GM12878 (cell line): ENCODE data around the gene MS4A6A. TPM values are rescaled to one million over a fixed set of nuclear protein-coding genes. Genes with fewer than 3 reads are reported as not detected.

Source experiments
- ATAC-seq: fragments of 200-7000 bp; cut with Tn5 transposase; 3 replicates; pipeline ENCODE4 v1.9.1; 2020; ENCODE audit warnings: mild to moderate bottlenecking, moderate library complexity
- BruUV-seq: library from RNA; stranded (reverse); fragments of 400-500 nt; replicated peaks from 2 replicates; lab custom pipeline; 2021; lab: Mats Ljungman, UMichigan
- CTCF ChIA-PET: fragments of 300-600 bp; sonication (Branson Sonifier 250); formaldehyde crosslinking; extraction: SDS; loops from one replicate; lab custom pipeline; 2021; ENCODE audit warnings: inconsistent platforms; lab: Yijun Ruan, JAX
- POLR2A ChIA-PET: fragments of 350-600 bp; formaldehyde crosslinking; extraction: SDS; loops from one replicate; lab custom pipeline; 2021; ENCODE audit warnings: inconsistent platforms; lab: Charles Lee
- RAD21 ChIA-PET: fragments of 300-600 bp; sonication (Branson Sonifier 250); formaldehyde crosslinking; loops from one replicate; lab custom pipeline; 2023; ENCODE audit warnings: antibody characterized with exemption; ENCODE audit not compliant: unreplicated experiment; lab: Charles Lee
- SMC1A ChIA-PET: fragments of 300-600 bp; sonication (Branson Sonifier 250); formaldehyde crosslinking; loops from one replicate; lab custom pipeline; 2023; ENCODE audit not compliant: unreplicated experiment, uncharacterized antibody; lab: Charles Lee
- DNase-seq: peaks from one replicate; pipeline ENCODE4 v3.0.0-alpha.2; 2011; ENCODE audit warnings: low read depth, low spot score
- FAIRE-seq: peaks from 3 replicates; lab custom pipeline; 2011; peaks lifted over from hg19 to GRCh38; lab: Jason Lieb, UNC
- H2AFZ ChIP-seq: 2 replicates; pipeline ENCODE4 v1.6.0; 2011; ENCODE audit warnings: low read depth, low read length, control low read depth; ENCODE audit not compliant: control insufficient read depth
- H3K27ac ChIP-seq: 2 replicates; pipeline ENCODE4 v1.5.1; 2011; ENCODE audit warnings: control low read depth; ENCODE audit not compliant: control insufficient read depth, insufficient read depth
- H3K27me3 ChIP-seq, 2 experiments: replicated peaks in 1 of 2; 2 replicates each; pipeline versions ENCODE4 v1.6.0 to v1.6.1; 2011; ENCODE audit warnings: low read length in 1 of 2; ENCODE audit not compliant: control insufficient read depth in 2 of 2, insufficient read depth in 2 of 2
- H3K36me3 ChIP-seq, 2 experiments: 2 replicates each; pipeline ENCODE4 v1.5.1; 2011; ENCODE audit warnings: low read length in 1 of 2; ENCODE audit not compliant: control insufficient read depth in 2 of 2, insufficient read depth in 2 of 2
- H3K4me1 ChIP-seq: 2 replicates; pipeline ENCODE4 v1.6.1; 2011; ENCODE audit warnings: mild to moderate bottlenecking, low read length, moderate library complexity, mixed read lengths; ENCODE audit not compliant: control insufficient read depth, insufficient read depth
- H3K4me2 ChIP-seq: 2 replicates; pipeline ENCODE4 v1.6.0; 2011; ENCODE audit warnings: control low read depth; ENCODE audit not compliant: control insufficient read depth, insufficient read depth
- H3K4me3 ChIP-seq: fragments of 200-600 bp; sonication (generic); 2 replicates; pipeline ENCODE4 v1.5.1; 2016
- H3K79me2 ChIP-seq: 2 replicates; pipeline ENCODE4 v1.6.0; 2011; ENCODE audit warnings: low read length; ENCODE audit not compliant: control insufficient read depth, insufficient read depth
- H3K9ac ChIP-seq: 2 replicates; pipeline ENCODE4 v1.8.0; 2011; ENCODE audit warnings: low read length, control low read depth, mixed read lengths; ENCODE audit not compliant: control insufficient read depth, insufficient read depth
- H3K9me3 ChIP-seq: replicated peaks from 3 replicates; pipeline ENCODE4 v1.5.1; 2011; ENCODE audit warnings: mild to moderate bottlenecking, low read length; ENCODE audit not compliant: control insufficient read depth, insufficient read depth
- H4K20me1 ChIP-seq: 2 replicates; pipeline ENCODE4 v1.6.0; 2011; ENCODE audit not compliant: control insufficient read depth, insufficient read depth
- CREM ChIP-seq: IDR thresholded peaks from 2 replicates; pipeline ENCODE4 v1.6.1; 2014; ENCODE audit warnings: antibody characterized with exemption, low read depth
- GATAD2B ChIP-seq: fragments of 450-650 bp; conservative IDR thresholded peaks from 2 replicates; pipeline ENCODE4 v1.6.1; 2017; ENCODE audit warnings: low read depth, mild to moderate bottlenecking, moderate library complexity
- HSF1 ChIP-seq: fragments of 150-350 bp; IDR thresholded peaks from 2 replicates; pipeline ENCODE4 v1.6.1; 2014; ENCODE audit warnings: mild to moderate bottlenecking, low read depth, low read length
- MYB ChIP-seq: fragments of 150-350 bp; IDR thresholded peaks from 2 replicates; pipeline ENCODE4 v1.6.1; 2014; ENCODE audit warnings: mild to moderate bottlenecking, low read depth, low read length, borderline replicate concordance
- NFYB ChIP-seq: IDR thresholded peaks from 2 replicates; pipeline ENCODE4 v1.6.1; 2011; ENCODE audit warnings: low read depth, mild to moderate bottlenecking, low read length, improper control_type of control experiment, moderate library complexity; ENCODE audit not compliant: insufficient read depth
- POLR2AphosphoS2 ChIP-seq: IDR thresholded peaks from 2 replicates; pipeline ENCODE4 v1.6.1; 2011; ENCODE audit warnings: low read depth, mild to moderate bottlenecking, low read length, improper control_type of control experiment, moderate library complexity
- RCOR1 ChIP-seq: conservative IDR thresholded peaks from 2 replicates; pipeline ENCODE4 v1.6.1; 2012; ENCODE audit warnings: low read depth, low read length, improper control_type of control experiment
- RUNX3 ChIP-seq: IDR thresholded peaks from 2 replicates; pipeline ENCODE4 v1.6.1; 2012; ENCODE audit warnings: low read length, inconsistent platforms
- SPI1 ChIP-seq: IDR thresholded peaks from 2 replicates; pipeline ENCODE4 v1.6.1; 2011; ENCODE audit warnings: low read depth, mild to moderate bottlenecking, low read length, moderate library complexity, borderline replicate concordance; ENCODE audit not compliant: insufficient read depth
- YBX1 ChIP-seq: fragments of 450-650 bp; IDR thresholded peaks from 2 replicates; pipeline ENCODE4 v1.6.1; 2016; ENCODE audit warnings: antibody characterized with exemption
- ZNF622 ChIP-seq: fragments of 450-650 bp; IDR thresholded peaks from 2 replicates; pipeline ENCODE4 v1.6.1; 2017; ENCODE audit warnings: mild to moderate bottlenecking, inconsistent platforms
- WGBS: methylation state at CpG from one replicate; pipeline ENCODE4 v1.1.6; 2016; ENCODE audit warnings: low lambda C conversion rate; ENCODE audit not compliant: insufficient replicate concordance, insufficient coverage; ENCODE audit errors: missing lambda C conversion rate; 5-methylcytosine and 5-hydroxymethylcytosine counted together
- in situ Hi-C: fragments of 300-500 bp; cut with MboI; formaldehyde crosslinking; loops from 9 replicates; pipeline ENCODE4 v1.14.3; 2018; ENCODE audit warnings: mixed read lengths
- intact Hi-C: fragments of 100-400 bp; cut with micrococcal nuclease; formaldehyde crosslinking; loops from one replicate; pipeline ENCODE4 v1.14.2; 2022; ENCODE audit not compliant: unreplicated experiment
- polyA plus RNA-seq, 11 experiments: library from polyadenylated mRNA; depleted of rRNA in 4 of 11; unstranded in 6 of 11; stranded (reverse) in 5 of 11; fragments of >200 nt; fragmentation: Nextera tagmentation in 4 of 11; fragmentation: Illumina TruSeq in 1 of 11; extraction: Ambion mirVana in 4 of 11; extraction: Trizol in 1 of 11; gene quantifications; 1 replicate in 1 of 11; 2 replicates in 10 of 11; pipeline versions ENCODE4 v1.2.1 to v1.2.3, GENCODE V29; 2011 to 2016; ENCODE audit warnings: inconsistent platforms in 2 of 11, missing spikeins in 2 of 11, low read depth in 1 of 11
- total RNA-seq, 4 experiments: library from RNA; depleted of rRNA in 3 of 4; stranded (reverse); fragments of >200 nt in 3 of 4; fragmentation: Illumina TruSeq in 1 of 4; extraction: Trizol in 1 of 4; gene quantifications; 2 replicates each; pipeline versions ENCODE4 v1.2.1 to v1.2.3, GENCODE V29; 2013 to 2021

MS4A6A gene
- total and polyA plus RNA-seq, 10 of the 15 experiments (the other 5 are each of a cell fraction or from before 2014, with no cell fraction given), result 0.75 to 30.7 (median 9.0) TPM

DNA sequence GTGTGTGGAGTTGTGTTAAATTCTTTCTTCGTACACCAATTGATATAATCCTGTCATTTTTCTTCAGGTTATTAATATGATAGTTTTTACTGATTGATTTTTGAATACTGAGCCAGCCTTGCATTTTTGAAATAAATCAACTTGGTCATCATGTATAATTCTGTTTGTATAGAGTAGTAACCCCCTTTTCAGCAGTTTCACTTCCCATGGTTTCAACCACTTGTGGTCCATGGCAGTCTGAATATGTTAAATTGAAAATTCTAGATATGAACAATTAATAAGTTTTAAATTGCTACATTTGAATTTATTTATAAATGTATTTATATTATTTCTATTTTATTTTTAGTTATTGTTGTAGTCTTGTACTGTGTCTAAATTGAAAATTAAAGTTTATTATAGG, 32.6 kb downstream of the MS4A6A start:
- Histone ChIP-seq H4K20me1 (no peaks in the 10 kb centered on the region), H3K79me2 (no peaks in the 10 kb centered on the region), H2AFZ (no peak overlapping the region), H3K4me2 (no peak overlapping the region), H3K27ac (no peak overlapping the region), H3K4me3 (no peak overlapping the region), H3K9ac (no peak overlapping the region), H3K36me3 (no peaks in the 10 kb centered on the region), H3K9me3 (no peaks in the 10 kb centered on the region), H3K4me1 (no peaks in the 10 kb centered on the region), H3K27me3 (no peaks in the 10 kb centered on the region)
- SMC1A ChIA-PET, result interaction anchor here (0.7 kb wide), 1 partner anchor 800 kb away, joined by 3 read pairs; no protein-coding TSS in a partner anchor
- ATAC-seq (peak; percentile 48; the same call in 1 of the 3 replicates), FAIRE-seq (no peak), DNase-seq (no peak)
- no TSS peak for BruUV-seq
- in situ Hi-C loops, result no loop called here
- WGBS, result 4% methylated on average over 1 of the region's 1 CpG
- CTCF ChIA-PET, result no interaction called here
- peak; percentile 58 for TF ChIP-seq RUNX3
- peak; percentile 44; the same call in 1 of the 2 replicates for TF ChIP-seq SPI1
- TF ChIP-seq NFYB, result no peak
- POLR2A ChIA-PET, result no interaction called here
- intact Hi-C loops, result no loop called here
- RAD21 ChIA-PET, result no interaction called here

DNA sequence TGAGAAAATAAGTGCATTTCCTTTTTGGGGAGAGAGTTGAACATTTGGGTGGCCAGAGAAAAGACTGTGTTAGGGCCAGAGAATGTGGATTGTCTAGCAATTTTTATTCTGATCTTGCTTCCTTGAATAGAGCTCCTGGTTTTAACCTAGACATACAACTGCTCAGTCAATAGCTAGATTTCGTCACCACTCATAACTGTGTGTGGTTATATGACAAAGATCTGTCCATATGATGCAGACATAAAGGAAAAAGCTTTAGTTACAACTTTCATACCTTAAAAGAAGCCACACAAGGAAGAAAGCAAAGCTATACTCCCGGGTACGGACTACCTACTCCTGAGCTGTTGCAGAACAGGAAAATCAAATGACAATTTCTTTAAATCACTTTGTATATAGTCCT, 37.2 kb downstream of the MS4A6A start:
- in situ Hi-C loops (no loop called here), intact Hi-C loops (no loop called here)
- H3K4me3 ChIP-seq, result no peak overlapping the region
- POLR2A ChIA-PET, result interaction anchor here (0.5 kb wide), 1 partner anchor 185 kb away, joined by 10 read pairs; no protein-coding TSS in a partner anchor
- SMC1A ChIA-PET, result interaction anchor here (0.6 to 1.8 kb wide), 3 partner anchors 10 to 84 kb away, joined by 3 to 6 read pairs (median 3); no protein-coding TSS in a partner anchor
- no peak overlapping the region for H3K9ac ChIP-seq
- 12% methylated on average over 3 of the region's 3 CpGs for WGBS
- no peaks in the 10 kb centered on the region for H3K9me3 ChIP-seq
- ATAC-seq, result no peak
- CTCF ChIA-PET, result no interaction called here
- RAD21 ChIA-PET, result interaction anchor here (0.9 kb wide), 1 partner anchor 105 kb away, joined by 3 read pairs; no protein-coding TSS in a partner anchor
- H3K27me3 ChIP-seq, result no peaks in the 10 kb centered on the region
- H3K79me2 ChIP-seq, result no peaks in the 10 kb centered on the region
- no peak for FAIRE-seq
- TF ChIP-seq YBX1 (no peak), RCOR1 (no peak), ZNF622 (no peak), HSF1 (no peak), POLR2AphosphoS2 (no peak), MYB (no peak), CREM (no peak), GATAD2B (no peak)
- no peak overlapping the region for H2AFZ ChIP-seq
- BruUV-seq, result no TSS peak
- H3K27ac ChIP-seq, result no peak overlapping the region
- no peaks in the 10 kb centered on the region for H3K36me3 ChIP-seq
- H3K4me2 ChIP-seq, result no peak overlapping the region
- no peaks in the 10 kb centered on the region for H4K20me1 ChIP-seq
- no peaks in the 10 kb centered on the region for H3K4me1 ChIP-seq
- no peak for DNase-seq
